Measurements from ENCODE around the gene MOB2.

- TF ChIP-seq CTCF (IDR thresholded peaks at IDR 0.05) (no peak), EP300 (IDR thresholded peaks at IDR 0.05) (no peak), POLR2A (IDR thresholded peaks at IDR 0.05) (no peak)
Observed at GRCh38 chr11:1533342-1533725, 46.8 kb upstream of the MOB2 start.

Data from gastroesophageal sphincter (tissue), 3 donors.